NT2/D1 (cell line): ENCODE measurements around the gene THYN1.

Source experiments
- YY1 ChIP-seq: IDR thresholded peaks from 2 replicates; pipeline ENCODE4 v1.6.1; 2011; ENCODE audit not compliant: insufficient read length, insufficient read depth
- ZNF274 ChIP-seq: IDR thresholded peaks from 2 replicates; pipeline ENCODE4 v1.6.1; 2011; ENCODE audit warnings: mild to moderate bottlenecking, low read depth, low read length

GRCh38 chr11:134235399-134235798, 17.8 kb downstream of the THYN1 start:
- TF ChIP-seq YY1 (no peak), ZNF274 (no peak)
